GM23338 (cell line): Measurements from ENCODE around the gene ZBTB25. TPM values are rescaled to one million over a fixed set of nuclear protein-coding genes. Genes with fewer than 3 reads are reported as not detected.

Experiments used
- ATAC-seq: fragments of 200-7000 bp; cut with Tn5 transposase; 3 replicates; pipeline ENCODE4 v1.9.1; 2020
- DNase-seq: peaks from one replicate; pipeline ENCODE4 v3.0.0-alpha.2; 2015; ENCODE audit warnings: low spot score
- H2AFZ ChIP-seq: fragments of 200-600 bp; sonication (generic); 2 replicates; pipeline ENCODE4 v1.8.0; 2016; ENCODE audit warnings: antibody characterized with exemption, mild to moderate bottlenecking, moderate library complexity
- H3F3A ChIP-seq: fragments of 200-600 bp; sonication (generic); replicated peaks from 2 replicates; pipeline ENCODE4 v1.8.0; 2017; ENCODE audit warnings: antibody characterized with exemption, mixed run types, low read depth
- H3K27ac ChIP-seq: fragments of 200-600 bp; sonication (generic); 2 replicates; pipeline ENCODE4 v1.6.1; 2016; ENCODE audit warnings: low read depth
- H3K27me3 ChIP-seq: fragments of 200-600 bp; sonication (generic); 2 replicates; pipeline ENCODE4 v1.8.0; 2016; ENCODE audit warnings: mild to moderate bottlenecking, mixed run types, moderate library complexity; ENCODE audit not compliant: insufficient read depth
- H3K36me3 ChIP-seq: fragments of 200-600 bp; sonication (generic); 2 replicates; pipeline ENCODE4 v1.8.0; 2016; ENCODE audit warnings: mild to moderate bottlenecking; ENCODE audit not compliant: insufficient read depth
- H3K4me1 ChIP-seq: fragments of 200-600 bp; sonication (generic); 2 replicates; pipeline ENCODE4 v1.8.0; 2016; ENCODE audit warnings: mild to moderate bottlenecking, moderate library complexity; ENCODE audit not compliant: insufficient read depth
- H3K4me2 ChIP-seq: fragments of 200-600 bp; sonication (generic); 2 replicates; pipeline ENCODE4 v1.7.1; 2017; ENCODE audit warnings: mixed run types
- H3K4me3 ChIP-seq: fragments of 200-600 bp; sonication (generic); 2 replicates; pipeline ENCODE4 v1.6.1; 2016; ENCODE audit warnings: mixed run types
- H3K79me2 ChIP-seq: fragments of 200-600 bp; sonication (generic); replicated peaks from 2 replicates; pipeline ENCODE4 v1.8.0; 2017; ENCODE audit warnings: mild to moderate bottlenecking; ENCODE audit not compliant: insufficient read depth
- H3K9me2 ChIP-seq: fragments of 200-600 bp; sonication (generic); 2 replicates; pipeline ENCODE4 v1.8.0; 2017; ENCODE audit not compliant: insufficient read depth
- H4K20me1 ChIP-seq: fragments of 200-600 bp; sonication (generic); replicated peaks from 2 replicates; pipeline ENCODE4 v1.8.0; 2017; ENCODE audit warnings: mild to moderate bottlenecking; ENCODE audit not compliant: insufficient read depth
- H3K27ac Mint-ChIP-seq: 2 replicates; pipeline ENCODE4 v1.8.0; 2020; ENCODE audit warnings: inconsistent platforms, mild to moderate bottlenecking, moderate library complexity, mixed read lengths
- H3K27me3 Mint-ChIP-seq: 3 replicates; pipeline ENCODE4 v1.8.0; 2022; ENCODE audit warnings: low read depth, mild to moderate bottlenecking, moderate library complexity, mixed read lengths, inconsistent platforms; ENCODE audit not compliant: insufficient read depth, poor library complexity
- H3K36me3 Mint-ChIP-seq: 3 replicates; pipeline ENCODE4 v1.8.0; 2021; ENCODE audit warnings: low read depth, mild to moderate bottlenecking, inconsistent platforms, moderate library complexity, mixed read lengths
- H3K4me1 Mint-ChIP-seq: 3 replicates; pipeline ENCODE4 v1.8.0; 2020; ENCODE audit warnings: mild to moderate bottlenecking, inconsistent platforms, mixed read lengths
- H3K4me3 Mint-ChIP-seq: 3 replicates; pipeline ENCODE4 v1.8.0; 2021; ENCODE audit warnings: moderate library complexity, mild to moderate bottlenecking, inconsistent platforms, mixed read lengths
- H3K9me3 Mint-ChIP-seq: 3 replicates; pipeline ENCODE4 v1.8.0; 2020; ENCODE audit warnings: moderate library complexity, mild to moderate bottlenecking, inconsistent platforms, mixed read lengths
- EZH2phosphoT487 ChIP-seq: fragments of 200-600 bp; sonication (generic); IDR thresholded peaks from one replicate; pipeline ENCODE4 v1.8.1; 2018; ENCODE audit warnings: antibody characterized with exemption; ENCODE audit not compliant: unreplicated experiment
- NANOG ChIP-seq: IDR thresholded peaks from 2 replicates; pipeline ENCODE4 v1.6.1; 2016; ENCODE audit warnings: antibody characterized with exemption, borderline replicate concordance
- POLR2AphosphoS5 ChIP-seq: IDR thresholded peaks from 2 replicates; pipeline ENCODE4 v1.6.1; 2016; ENCODE audit warnings: antibody characterized with exemption, low read depth
- ZNF114 ChIP-seq: fragments of 250-450 bp; sonication (Bioruptor Pico); IDR thresholded peaks from 2 replicates; pipeline ENCODE4 v1.5.0; 2020; ENCODE audit warnings: mild to moderate bottlenecking, moderate library complexity
- ZNF331 ChIP-seq: fragments of 250-450 bp; sonication (Bioruptor Pico); IDR thresholded peaks from 2 replicates; pipeline ENCODE4 v1.5.0; 2020; ENCODE audit warnings: low read depth, mild to moderate bottlenecking, moderate library complexity
- polyA plus RNA-seq: library from polyadenylated mRNA; unstranded; fragments of >200 nt; fragmentation: Nextera tagmentation; extraction: Ambion mirVana; gene quantifications from 2 replicates; pipeline ENCODE4 v1.2.1, GENCODE V29; 2016
- total RNA-seq: library from RNA; depleted of rRNA; stranded (reverse); fragments of >200 nt; shearing (Covaris generic); gene quantifications from 2 replicates; pipeline ENCODE4 v1.2.3, GENCODE V29; 2014
- TF ChIP-seq, protein P1 (sequence below): IDR thresholded peaks from one replicate; pipeline ENCODE4 v1.6.1; 2018; ENCODE audit warnings: antibody characterized with exemption; ENCODE audit not compliant: unreplicated experiment
- TF ChIP-seq, protein P2 (sequence below): IDR thresholded peaks from 2 replicates; pipeline ENCODE4 v1.6.1; 2016; ENCODE audit warnings: antibody characterized with exemption
- TF ChIP-seq, protein P3 (sequence below): fragments of 250-450 bp; sonication (Bioruptor Pico); IDR thresholded peaks from 2 replicates; pipeline ENCODE4 v1.5.0; 2020; ENCODE audit warnings: mild to moderate bottlenecking, moderate library complexity

Gene ZBTB25
- total and polyA plus RNA-seq, 2 experiments from 2014 or later = 5.8 to 8.0 TPM

DNA sequence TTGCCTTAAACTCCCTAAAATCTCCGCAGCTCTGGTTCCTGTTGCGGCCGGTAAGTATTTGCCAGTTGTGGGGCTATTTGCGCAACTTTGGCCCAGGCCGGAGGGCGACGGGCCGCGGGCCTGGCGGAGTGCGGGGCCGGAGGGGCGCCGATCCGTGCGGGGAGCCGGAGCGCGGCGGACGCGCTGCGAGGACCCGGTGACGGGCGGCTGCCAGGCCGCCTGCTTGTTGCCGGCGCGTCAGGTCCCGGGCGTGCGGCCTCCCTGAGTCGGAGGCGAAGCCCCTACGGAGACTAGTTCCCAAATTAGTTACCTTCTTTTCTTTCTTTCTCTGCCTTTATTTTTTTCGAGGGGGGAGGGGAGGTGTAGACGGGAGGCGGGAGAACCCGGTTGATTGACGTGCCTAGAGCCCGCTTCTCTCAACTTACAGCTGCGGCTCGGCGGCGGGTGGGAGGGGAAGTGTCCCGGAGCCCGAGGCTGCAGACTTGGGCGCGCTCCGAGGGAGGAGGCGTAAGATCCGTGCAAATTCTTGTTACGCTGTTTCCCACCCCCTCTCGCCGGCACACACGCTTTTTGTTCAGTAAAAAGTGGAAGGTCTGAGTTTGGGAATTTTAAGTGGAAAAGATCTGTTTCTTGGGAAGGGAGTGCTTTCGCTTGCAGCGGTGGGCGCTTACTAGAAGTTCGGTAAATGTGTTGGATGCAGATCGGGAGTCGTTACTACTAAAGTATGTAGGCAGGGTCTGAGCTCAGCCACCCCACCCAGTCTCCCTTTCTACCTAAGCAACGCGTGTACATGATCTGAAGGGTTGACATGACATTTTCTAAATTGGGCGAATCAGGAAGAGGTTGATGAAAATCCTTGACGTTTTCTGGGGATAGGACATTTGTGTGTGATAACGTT is 1.5 kb upstream of the ZBTB25 start:
- Histone ChIP-seq H3K9me2 (no peaks in the 10 kb centered on the region), H3F3A (peaks cover 12% of the 10 kb centered on the region; the same call in 1 of the 2 replicates), H3K36me3 (no peaks in the 10 kb centered on the region), H3K4me3 (peak overlapping the region; percentile 76), H3K27me3 (no peaks in the 10 kb centered on the region), H3K27ac (peak overlapping the region; percentile 100), H2AFZ (no peak overlapping the region; the same call in 1 of the 2 replicates), H3K79me2 (peaks cover 77% of the 10 kb centered on the region), H4K20me1 (peaks cover 10% of the 10 kb centered on the region; the same call in 1 of the 2 replicates), H3K4me2 (peak overlapping the region; percentile 86), H3K4me1 (peaks cover 51% of the 10 kb centered on the region)
- H3K4me1 Mint-ChIP-seq = peaks cover 55% of the 10 kb centered on the region
- peaks cover 15% of the 10 kb centered on the region for H3K27me3 Mint-ChIP-seq
- TF ChIP-seq POLR2AphosphoS5 (peak; percentile 2), ZNF114 (CRISPR knock-in tag) (no peak)
- DNase-seq (peak; percentile 95), ATAC-seq (peak; percentile 33)
- peak overlapping the region; percentile 100 for H3K27ac Mint-ChIP-seq
- no peaks in the 10 kb centered on the region for H3K9me3 Mint-ChIP-seq
- peaks cover 3% of the 10 kb centered on the region; the same call in 1 of the 3 replicates for H3K36me3 Mint-ChIP-seq
- H3K4me3 Mint-ChIP-seq = peak overlapping the region; percentile 90

DNA sequence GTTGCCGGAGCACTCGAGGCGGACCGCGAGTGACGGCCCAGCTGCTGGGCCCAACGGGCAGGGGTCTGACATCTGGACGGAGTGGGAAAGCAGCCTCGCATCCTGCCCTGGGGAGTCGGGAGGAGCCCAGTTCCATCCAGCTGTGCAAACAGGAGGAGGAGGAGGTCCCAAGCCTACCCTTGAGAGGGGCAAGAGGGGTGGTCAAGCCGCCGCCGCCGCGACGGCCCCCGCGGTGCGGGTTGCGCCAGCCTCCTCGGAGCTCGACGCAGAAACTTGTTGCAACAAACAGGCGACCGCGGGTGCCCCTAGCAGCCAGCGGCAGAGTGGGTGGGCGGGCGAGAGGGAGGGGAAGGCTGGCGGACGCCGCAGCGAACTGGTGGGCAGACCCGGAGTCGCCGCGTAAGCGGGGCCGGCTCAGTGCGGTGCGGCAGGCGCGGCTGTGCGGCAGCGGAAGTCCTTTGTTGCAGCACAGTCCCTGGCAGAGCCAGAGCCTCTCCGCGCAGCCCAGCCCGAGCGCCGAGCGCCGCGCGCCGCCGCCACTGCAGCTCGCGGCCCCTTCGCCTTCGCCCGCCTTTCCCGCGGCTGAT is 765 bp upstream of the ZBTB25 start, which contains the start of gene ZBTB1:
TSS of gene ZBTB1 (plus strand) at position 461 of the 587 bp plus-strand sequence. CDS start 16,735 bp downstream, outside the sequence.
- no peaks in the 10 kb centered on the region for H3K36me3 ChIP-seq
- peaks cover 10% of the 10 kb centered on the region; the same call in 1 of the 2 replicates for H3F3A ChIP-seq
- no peaks in the 10 kb centered on the region for H3K9me2 ChIP-seq
- H3K4me2 ChIP-seq = peak within 1 kb of the TSS; percentile 86
- peak within 1 kb of the TSS; percentile 76 for H3K4me3 ChIP-seq
- Mint-ChIP-seq H3K27ac (peak within 1 kb of the TSS; percentile 100), H3K4me3 (peak within 1 kb of the TSS; percentile 94), H3K27me3 (peaks cover 11% of the 10 kb centered on the region), H3K9me3 (no peaks in the 10 kb centered on the region), H3K4me1 (peaks cover 51% of the 10 kb centered on the region), H3K36me3 (peaks cover 9% of the 10 kb centered on the region; the same call in 2 of the 3 replicates)
- H3K27ac ChIP-seq = peak within 1 kb of the TSS; percentile 100
- peaks cover 7% of the 10 kb centered on the region; the same call in 1 of the 2 replicates for H4K20me1 ChIP-seq
- H3K27me3 ChIP-seq = no peaks in the 10 kb centered on the region
- ATAC-seq = peak; percentile 66
- H3K4me1 ChIP-seq = peaks cover 48% of the 10 kb centered on the region
- no peak within 1 kb of the TSS; the same call in 1 of the 2 replicates for H2AFZ ChIP-seq
- H3K79me2 ChIP-seq = peaks cover 77% of the 10 kb centered on the region
- peak; percentile 81 for DNase-seq
- no peak for TF ChIP-seq ZNF331 (CRISPR knock-in tag)
- no peak for TF ChIP-seq EZH2phosphoT487
- no peak for TF ChIP-seq ZNF114 (CRISPR knock-in tag)
- TF ChIP-seq, protein P1, sequence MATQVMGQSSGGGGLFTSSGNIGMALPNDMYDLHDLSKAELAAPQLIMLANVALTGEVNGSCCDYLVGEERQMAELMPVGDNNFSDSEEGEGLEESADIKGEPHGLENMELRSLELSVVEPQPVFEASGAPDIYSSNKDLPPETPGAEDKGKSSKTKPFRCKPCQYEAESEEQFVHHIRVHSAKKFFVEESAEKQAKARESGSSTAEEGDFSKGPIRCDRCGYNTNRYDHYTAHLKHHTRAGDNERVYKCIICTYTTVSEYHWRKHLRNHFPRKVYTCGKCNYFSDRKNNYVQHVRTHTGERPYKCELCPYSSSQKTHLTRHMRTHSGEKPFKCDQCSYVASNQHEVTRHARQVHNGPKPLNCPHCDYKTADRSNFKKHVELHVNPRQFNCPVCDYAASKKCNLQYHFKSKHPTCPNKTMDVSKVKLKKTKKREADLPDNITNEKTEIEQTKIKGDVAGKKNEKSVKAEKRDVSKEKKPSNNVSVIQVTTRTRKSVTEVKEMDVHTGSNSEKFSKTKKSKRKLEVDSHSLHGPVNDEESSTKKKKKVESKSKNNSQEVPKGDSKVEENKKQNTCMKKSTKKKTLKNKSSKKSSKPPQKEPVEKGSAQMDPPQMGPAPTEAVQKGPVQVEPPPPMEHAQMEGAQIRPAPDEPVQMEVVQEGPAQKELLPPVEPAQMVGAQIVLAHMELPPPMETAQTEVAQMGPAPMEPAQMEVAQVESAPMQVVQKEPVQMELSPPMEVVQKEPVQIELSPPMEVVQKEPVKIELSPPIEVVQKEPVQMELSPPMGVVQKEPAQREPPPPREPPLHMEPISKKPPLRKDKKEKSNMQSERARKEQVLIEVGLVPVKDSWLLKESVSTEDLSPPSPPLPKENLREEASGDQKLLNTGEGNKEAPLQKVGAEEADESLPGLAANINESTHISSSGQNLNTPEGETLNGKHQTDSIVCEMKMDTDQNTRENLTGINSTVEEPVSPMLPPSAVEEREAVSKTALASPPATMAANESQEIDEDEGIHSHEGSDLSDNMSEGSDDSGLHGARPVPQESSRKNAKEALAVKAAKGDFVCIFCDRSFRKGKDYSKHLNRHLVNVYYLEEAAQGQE = no peak
- TF ChIP-seq, protein P2, sequence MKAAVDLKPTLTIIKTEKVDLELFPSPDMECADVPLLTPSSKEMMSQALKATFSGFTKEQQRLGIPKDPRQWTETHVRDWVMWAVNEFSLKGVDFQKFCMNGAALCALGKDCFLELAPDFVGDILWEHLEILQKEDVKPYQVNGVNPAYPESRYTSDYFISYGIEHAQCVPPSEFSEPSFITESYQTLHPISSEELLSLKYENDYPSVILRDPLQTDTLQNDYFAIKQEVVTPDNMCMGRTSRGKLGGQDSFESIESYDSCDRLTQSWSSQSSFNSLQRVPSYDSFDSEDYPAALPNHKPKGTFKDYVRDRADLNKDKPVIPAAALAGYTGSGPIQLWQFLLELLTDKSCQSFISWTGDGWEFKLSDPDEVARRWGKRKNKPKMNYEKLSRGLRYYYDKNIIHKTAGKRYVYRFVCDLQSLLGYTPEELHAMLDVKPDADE = no peak
- TF ChIP-seq NANOG = no peak
- TF ChIP-seq, protein P3, sequence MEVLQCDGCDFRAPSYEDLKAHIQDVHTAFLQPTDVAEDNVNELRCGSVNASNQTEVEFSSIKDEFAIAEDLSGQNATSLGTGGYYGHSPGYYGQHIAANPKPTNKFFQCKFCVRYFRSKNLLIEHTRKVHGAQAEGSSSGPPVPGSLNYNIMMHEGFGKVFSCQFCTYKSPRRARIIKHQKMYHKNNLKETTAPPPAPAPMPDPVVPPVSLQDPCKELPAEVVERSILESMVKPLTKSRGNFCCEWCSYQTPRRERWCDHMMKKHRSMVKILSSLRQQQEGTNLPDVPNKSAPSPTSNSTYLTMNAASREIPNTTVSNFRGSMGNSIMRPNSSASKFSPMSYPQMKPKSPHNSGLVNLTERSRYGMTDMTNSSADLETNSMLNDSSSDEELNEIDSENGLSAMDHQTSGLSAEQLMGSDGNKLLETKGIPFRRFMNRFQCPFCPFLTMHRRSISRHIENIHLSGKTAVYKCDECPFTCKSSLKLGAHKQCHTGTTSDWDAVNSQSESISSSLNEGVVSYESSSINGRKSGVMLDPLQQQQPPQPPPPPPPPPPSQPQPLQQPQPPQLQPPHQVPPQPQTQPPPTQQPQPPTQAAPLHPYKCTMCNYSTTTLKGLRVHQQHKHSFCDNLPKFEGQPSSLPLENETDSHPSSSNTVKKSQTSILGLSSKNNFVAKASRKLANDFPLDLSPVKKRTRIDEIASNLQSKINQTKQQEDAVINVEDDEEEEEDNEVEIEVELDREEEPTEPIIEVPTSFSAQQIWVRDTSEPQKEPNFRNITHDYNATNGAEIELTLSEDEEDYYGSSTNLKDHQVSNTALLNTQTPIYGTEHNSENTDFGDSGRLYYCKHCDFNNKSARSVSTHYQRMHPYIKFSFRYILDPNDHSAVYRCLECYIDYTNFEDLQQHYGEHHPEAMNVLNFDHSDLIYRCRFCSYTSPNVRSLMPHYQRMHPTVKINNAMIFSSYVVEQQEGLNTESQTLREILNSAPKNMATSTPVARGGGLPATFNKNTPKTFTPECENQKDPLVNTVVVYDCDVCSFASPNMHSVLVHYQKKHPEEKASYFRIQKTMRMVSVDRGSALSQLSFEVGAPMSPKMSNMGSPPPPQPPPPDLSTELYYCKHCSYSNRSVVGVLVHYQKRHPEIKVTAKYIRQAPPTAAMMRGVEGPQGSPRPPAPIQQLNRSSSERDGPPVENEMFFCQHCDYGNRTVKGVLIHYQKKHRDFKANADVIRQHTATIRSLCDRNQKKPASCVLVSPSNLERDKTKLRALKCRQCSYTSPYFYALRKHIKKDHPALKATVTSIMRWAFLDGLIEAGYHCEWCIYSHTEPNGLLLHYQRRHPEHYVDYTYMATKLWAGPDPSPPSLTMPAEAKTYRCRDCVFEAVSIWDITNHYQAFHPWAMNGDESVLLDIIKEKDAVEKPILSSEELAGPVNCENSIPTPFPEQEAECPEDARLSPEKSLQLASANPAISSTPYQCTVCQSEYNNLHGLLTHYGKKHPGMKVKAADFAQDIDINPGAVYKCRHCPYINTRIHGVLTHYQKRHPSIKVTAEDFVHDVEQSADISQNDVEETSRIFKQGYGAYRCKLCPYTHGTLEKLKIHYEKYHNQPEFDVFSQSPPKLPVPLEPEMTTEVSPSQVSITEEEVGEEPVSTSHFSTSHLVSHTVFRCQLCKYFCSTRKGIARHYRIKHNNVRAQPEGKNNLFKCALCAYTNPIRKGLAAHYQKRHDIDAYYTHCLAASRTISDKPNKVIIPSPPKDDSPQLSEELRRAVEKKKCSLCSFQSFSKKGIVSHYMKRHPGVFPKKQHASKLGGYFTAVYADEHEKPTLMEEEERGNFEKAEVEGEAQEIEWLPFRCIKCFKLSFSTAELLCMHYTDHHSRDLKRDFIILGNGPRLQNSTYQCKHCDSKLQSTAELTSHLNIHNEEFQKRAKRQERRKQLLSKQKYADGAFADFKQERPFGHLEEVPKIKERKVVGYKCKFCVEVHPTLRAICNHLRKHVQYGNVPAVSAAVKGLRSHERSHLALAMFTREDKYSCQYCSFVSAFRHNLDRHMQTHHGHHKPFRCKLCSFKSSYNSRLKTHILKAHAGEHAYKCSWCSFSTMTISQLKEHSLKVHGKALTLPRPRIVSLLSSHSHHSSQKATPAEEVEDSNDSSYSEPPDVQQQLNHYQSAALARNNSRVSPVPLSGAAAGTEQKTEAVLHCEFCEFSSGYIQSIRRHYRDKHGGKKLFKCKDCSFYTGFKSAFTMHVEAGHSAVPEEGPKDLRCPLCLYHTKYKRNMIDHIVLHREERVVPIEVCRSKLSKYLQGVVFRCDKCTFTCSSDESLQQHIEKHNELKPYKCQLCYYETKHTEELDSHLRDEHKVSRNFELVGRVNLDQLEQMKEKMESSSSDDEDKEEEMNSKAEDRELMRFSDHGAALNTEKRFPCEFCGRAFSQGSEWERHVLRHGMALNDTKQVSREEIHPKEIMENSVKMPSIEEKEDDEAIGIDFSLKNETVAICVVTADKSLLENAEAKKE = no peak
- peak; percentile 66 for TF ChIP-seq POLR2AphosphoS5
